ENCODE data around the gene MCM5.

The MCM5 gene

GRCh38 chr22:35378621-35379020 is 21.3 kb upstream of the MCM5 start:
- no peak for TF ChIP-seq CTCF (conservative IDR thresholded peaks at IDR 0.05; ENCODE audit: low read depth, low read length)
- no peak for DNase-seq (ENCODE audit: low read depth)
- H3K4me3 ChIP-seq (ENCODE audit: low read length): no peak overlapping the region

- TF ChIP-seq CTCF (conservative IDR thresholded peaks at IDR 0.05; ENCODE audit: low read depth, low read length): no peak
- no peak for DNase-seq (ENCODE audit: low read depth)
- no peak overlapping the region for H3K4me3 ChIP-seq (ENCODE audit: low read length)
Observed at GRCh38 chr22:35379146-35379993, 20.6 kb upstream of the MCM5 start.

- TF ChIP-seq CTCF (conservative IDR thresholded peaks at IDR 0.05; ENCODE audit: low read depth, low read length): no peak
- no peak overlapping the region for H3K4me3 ChIP-seq (ENCODE audit: low read length)
- DNase-seq (ENCODE audit: low read depth): no peak
Observed at GRCh38 chr22:35380013-35380412, 19.9 kb upstream of the MCM5 start.

GRCh38 chr22:35380537-35381423 is 19.2 kb upstream of the MCM5 start, which contains the start of gene HMOX1:
HMOX1 (plus strand) TSS chr22:35381096; CDS start chr22:35381174, 78 bp downstream.
- TF ChIP-seq CTCF (conservative IDR thresholded peaks at IDR 0.05; ENCODE audit: low read depth, low read length): no peak
- peak; percentile 48 for DNase-seq (ENCODE audit: low read depth)
- peak within 1 kb of the TSS; percentile 65 for H3K4me3 ChIP-seq (ENCODE audit: low read length)

GRCh38 chr22:35381424-35382009 is 18.4 kb upstream of the MCM5 start:
- peak overlapping the region; percentile 65 for H3K4me3 ChIP-seq (ENCODE audit: low read length)
- no peak for TF ChIP-seq CTCF (conservative IDR thresholded peaks at IDR 0.05; ENCODE audit: low read depth, low read length)
- no peak for DNase-seq (ENCODE audit: low read depth)

- H3K4me3 ChIP-seq (ENCODE audit: low read length): no peak overlapping the region
- no peak for DNase-seq (ENCODE audit: low read depth)
- no peak for TF ChIP-seq CTCF (conservative IDR thresholded peaks at IDR 0.05; ENCODE audit: low read depth, low read length)
Observed at GRCh38 chr22:35383679-35384071, 16.3 kb upstream of the MCM5 start.
